Caco-2 (cell line): ENCODE data around the gene RBM43. TPM values are rescaled to one million over a fixed set of nuclear protein-coding genes. Genes with fewer than 3 reads are reported as not detected.

Experiments used
- BruUV-seq: library from RNA; stranded (reverse); fragments of 400-500 nt; replicated peaks from 2 replicates; lab custom pipeline; 2021; lab: Mats Ljungman, UMichigan
- CTCF ChIA-PET: fragments of 300-600 bp; sonication (Branson Sonifier 250); formaldehyde crosslinking; loops from one replicate; lab custom pipeline; 2022; ENCODE audit warnings: antibody characterized with exemption; lab: Charles Lee
- POLR2A ChIA-PET: fragments of 300-600 bp; sonication (Branson Sonifier 250); formaldehyde crosslinking; loops from one replicate; lab custom pipeline; 2022; ENCODE audit warnings: antibody characterized with exemption; lab: Charles Lee
- DNase-seq, 2 experiments: peaks; one replicate each; pipeline versions ENCODE4 v3.0.0 to v3.0.0-alpha.2; 2020 to 2022
- H3K27me3 ChIP-seq: replicated peaks from 2 replicates; pipeline ENCODE4 v1.6.0; 2011; ENCODE audit warnings: low read length; ENCODE audit not compliant: control insufficient read depth, insufficient read depth
- H3K36me3 ChIP-seq: 2 replicates; pipeline ENCODE4 v1.5.1; 2011; ENCODE audit warnings: low read length; ENCODE audit not compliant: control insufficient read depth, insufficient read depth
- H3K4me1 ChIP-seq: fragments of 250-450 bp; sonication (Bioruptor Pico); 2 replicates; pipeline ENCODE4 v1.5.1; 2020; ENCODE audit warnings: mild to moderate bottlenecking
- H3K4me3 ChIP-seq: 2 replicates; pipeline ENCODE4 v1.5.1; 2011; ENCODE audit warnings: low read depth, mild to moderate bottlenecking, control low read depth, low read length
- H3K9me3 ChIP-seq: fragments of 250-450 bp; sonication (Bioruptor Pico); 2 replicates; pipeline ENCODE4 v1.5.1; 2020; ENCODE audit warnings: mild to moderate bottlenecking, moderate library complexity
- H3K27ac Mint-ChIP-seq: one replicate; pipeline ENCODE4 v1.8.0; 2022; ENCODE audit warnings: mixed read lengths; ENCODE audit not compliant: unreplicated experiment
- H3K27me3 Mint-ChIP-seq: one replicate; pipeline ENCODE4 v1.8.0; 2022; ENCODE audit warnings: mixed read lengths; ENCODE audit not compliant: insufficient read depth, unreplicated experiment
- H3K36me3 Mint-ChIP-seq: one replicate; pipeline ENCODE4 v1.8.0; 2022; ENCODE audit warnings: mild to moderate bottlenecking, mixed read lengths; ENCODE audit not compliant: insufficient read depth, unreplicated experiment
- H3K4me1 Mint-ChIP-seq: one replicate; pipeline ENCODE4 v1.8.0; 2022; ENCODE audit warnings: low read depth, mixed read lengths; ENCODE audit not compliant: unreplicated experiment
- H3K4me3 Mint-ChIP-seq: one replicate; pipeline ENCODE4 v1.8.0; 2022; ENCODE audit warnings: mild to moderate bottlenecking, moderate library complexity, mixed read lengths; ENCODE audit not compliant: unreplicated experiment
- H3K9me3 Mint-ChIP-seq: one replicate; pipeline ENCODE4 v1.8.0; 2022; ENCODE audit warnings: mixed read lengths; ENCODE audit not compliant: unreplicated experiment
- intact Hi-C: fragments of 100-400 bp; cut with micrococcal nuclease; formaldehyde crosslinking; loops from one replicate; pipeline ENCODE4 v1.10.0; 2022; ENCODE audit not compliant: unreplicated experiment
- total RNA-seq: library from RNA; stranded (reverse); gene quantifications from 2 replicates; pipeline ENCODE4 v1.2.3, GENCODE V29; 2022
- TF ChIP-seq, protein P1 (sequence below), 2 experiments: fragments of 200-600 bp in 1 of 2; IDR thresholded peaks; 1 replicate in 1 of 2; 2 replicates in 1 of 2; pipeline versions ENCODE4 v1.5.1 to v1.8.0; 2011 to 2022; ENCODE audit warnings: antibody characterized with exemption in 1 of 2, control low read depth in 1 of 2, inconsistent platforms in 1 of 2, low read depth in 1 of 2, low read length in 1 of 2, mild to moderate bottlenecking in 1 of 2, moderate library complexity in 1 of 2; ENCODE audit not compliant: insufficient read depth in 1 of 2, severe bottlenecking in 1 of 2, unreplicated experiment in 1 of 2

RBM43 gene
- total RNA-seq, 1 experiment from 2014 or later = 1.4 TPM

DNA sequence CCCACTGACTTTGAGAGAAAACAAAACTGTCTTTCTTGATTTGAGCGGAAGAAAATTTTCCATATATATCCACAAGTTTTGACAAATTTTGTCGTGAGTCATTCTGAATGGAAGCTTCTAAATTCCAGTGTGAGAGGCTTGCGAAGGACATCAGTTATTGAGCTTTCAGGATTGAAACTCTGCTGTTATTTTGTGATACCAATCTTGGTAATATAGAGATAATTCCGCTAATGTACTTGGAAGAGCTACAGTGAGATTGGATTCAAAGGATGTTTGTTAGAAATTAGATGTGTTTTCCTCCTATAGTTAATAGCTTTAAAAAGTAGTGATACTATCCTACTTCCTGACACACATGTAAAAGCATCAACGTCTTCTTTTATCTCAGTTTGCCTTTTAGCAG lies 61.4 kb downstream of the RBM43 start:
- Mint-ChIP-seq H3K9me3 (no peaks in the 10 kb centered on the region), H3K27ac (no peak overlapping the region), H3K27me3 (peaks cover 23% of the 10 kb centered on the region), H3K4me3 (no peak overlapping the region), H3K4me1 (no peaks in the 10 kb centered on the region), H3K36me3 (no peaks in the 10 kb centered on the region)
- no peaks in the 10 kb centered on the region for H3K27me3 ChIP-seq
- no peak overlapping the region for H3K4me3 ChIP-seq
- intact Hi-C loops = no loop called here
- DNase-seq = no peak
- no peaks in the 10 kb centered on the region for H3K9me3 ChIP-seq
- POLR2A ChIA-PET = no interaction called here
- H3K36me3 ChIP-seq = no peaks in the 10 kb centered on the region
- CTCF ChIA-PET = no interaction called here
- TF ChIP-seq, protein P1, sequence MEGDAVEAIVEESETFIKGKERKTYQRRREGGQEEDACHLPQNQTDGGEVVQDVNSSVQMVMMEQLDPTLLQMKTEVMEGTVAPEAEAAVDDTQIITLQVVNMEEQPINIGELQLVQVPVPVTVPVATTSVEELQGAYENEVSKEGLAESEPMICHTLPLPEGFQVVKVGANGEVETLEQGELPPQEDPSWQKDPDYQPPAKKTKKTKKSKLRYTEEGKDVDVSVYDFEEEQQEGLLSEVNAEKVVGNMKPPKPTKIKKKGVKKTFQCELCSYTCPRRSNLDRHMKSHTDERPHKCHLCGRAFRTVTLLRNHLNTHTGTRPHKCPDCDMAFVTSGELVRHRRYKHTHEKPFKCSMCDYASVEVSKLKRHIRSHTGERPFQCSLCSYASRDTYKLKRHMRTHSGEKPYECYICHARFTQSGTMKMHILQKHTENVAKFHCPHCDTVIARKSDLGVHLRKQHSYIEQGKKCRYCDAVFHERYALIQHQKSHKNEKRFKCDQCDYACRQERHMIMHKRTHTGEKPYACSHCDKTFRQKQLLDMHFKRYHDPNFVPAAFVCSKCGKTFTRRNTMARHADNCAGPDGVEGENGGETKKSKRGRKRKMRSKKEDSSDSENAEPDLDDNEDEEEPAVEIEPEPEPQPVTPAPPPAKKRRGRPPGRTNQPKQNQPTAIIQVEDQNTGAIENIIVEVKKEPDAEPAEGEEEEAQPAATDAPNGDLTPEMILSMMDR (IDR thresholded peaks at IDR 0.05; ENCODE audit: insufficient read depth in 1 of 2, low read depth in 1 of 2, low read length in 1 of 2, severe bottlenecking in 1 of 2, unreplicated experiment in 1 of 2) = no peak
- no peaks in the 10 kb centered on the region for H3K4me1 ChIP-seq
- BruUV-seq = no TSS peak

DNA sequence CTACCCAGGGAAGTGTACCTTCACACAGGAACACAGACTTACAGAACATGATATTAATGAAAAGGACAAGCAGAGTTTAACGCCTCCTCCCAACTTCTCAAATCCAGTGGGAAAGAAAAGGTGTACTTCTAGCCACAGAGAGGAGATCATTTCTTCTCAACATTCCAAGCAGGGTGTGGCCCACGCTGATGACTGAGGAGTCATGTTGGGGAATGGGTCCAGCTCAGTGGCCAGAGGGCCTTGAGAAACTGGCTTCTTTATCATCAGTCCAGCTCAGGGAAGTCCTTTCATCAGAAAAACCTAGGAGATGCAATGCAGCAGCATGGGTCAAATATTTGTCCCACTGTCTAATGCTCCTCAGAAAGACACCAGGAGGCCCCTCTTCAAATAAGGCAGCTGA lies 63.0 kb downstream of the RBM43 start:
- DNase-seq = no peak
- no peaks in the 10 kb centered on the region for H3K27me3 ChIP-seq
- no peak overlapping the region for H3K27ac Mint-ChIP-seq
- no TSS peak for BruUV-seq
- no peaks in the 10 kb centered on the region for H3K4me1 ChIP-seq
- H3K9me3 ChIP-seq = no peaks in the 10 kb centered on the region
- no peaks in the 10 kb centered on the region for H3K36me3 ChIP-seq
- no peaks in the 10 kb centered on the region for H3K9me3 Mint-ChIP-seq
- H3K27me3 Mint-ChIP-seq = peaks cover 18% of the 10 kb centered on the region
- H3K4me1 Mint-ChIP-seq = no peaks in the 10 kb centered on the region
- no peaks in the 10 kb centered on the region for H3K36me3 Mint-ChIP-seq
- TF ChIP-seq, protein P1 (IDR thresholded peaks at IDR 0.05; ENCODE audit: insufficient read depth in 1 of 2, low read depth in 1 of 2, low read length in 1 of 2, severe bottlenecking in 1 of 2, unreplicated experiment in 1 of 2) = no peak
- POLR2A ChIA-PET = no interaction called here
- H3K4me3 Mint-ChIP-seq = no peak overlapping the region
- H3K4me3 ChIP-seq = no peak overlapping the region
- CTCF ChIA-PET = no interaction called here
- intact Hi-C loops = no loop called here

Other genes starting within 250 kb of the RBM43 start
- 5.1 and 5.4 TPM in 2 replicates for gene NMI, start 27.8 kb upstream of the RBM43 start, total RNA-seq
- gene TNFAIP6, start 95.7 kb upstream of the RBM43 start, total RNA-seq = not detected in 2 replicates
- 62.9 and 63.9 TPM in 2 replicates for gene RIF1, start 148.0 kb upstream of the RBM43 start, total RNA-seq